ENCODE measurements around the gene RXRA.

DNA sequence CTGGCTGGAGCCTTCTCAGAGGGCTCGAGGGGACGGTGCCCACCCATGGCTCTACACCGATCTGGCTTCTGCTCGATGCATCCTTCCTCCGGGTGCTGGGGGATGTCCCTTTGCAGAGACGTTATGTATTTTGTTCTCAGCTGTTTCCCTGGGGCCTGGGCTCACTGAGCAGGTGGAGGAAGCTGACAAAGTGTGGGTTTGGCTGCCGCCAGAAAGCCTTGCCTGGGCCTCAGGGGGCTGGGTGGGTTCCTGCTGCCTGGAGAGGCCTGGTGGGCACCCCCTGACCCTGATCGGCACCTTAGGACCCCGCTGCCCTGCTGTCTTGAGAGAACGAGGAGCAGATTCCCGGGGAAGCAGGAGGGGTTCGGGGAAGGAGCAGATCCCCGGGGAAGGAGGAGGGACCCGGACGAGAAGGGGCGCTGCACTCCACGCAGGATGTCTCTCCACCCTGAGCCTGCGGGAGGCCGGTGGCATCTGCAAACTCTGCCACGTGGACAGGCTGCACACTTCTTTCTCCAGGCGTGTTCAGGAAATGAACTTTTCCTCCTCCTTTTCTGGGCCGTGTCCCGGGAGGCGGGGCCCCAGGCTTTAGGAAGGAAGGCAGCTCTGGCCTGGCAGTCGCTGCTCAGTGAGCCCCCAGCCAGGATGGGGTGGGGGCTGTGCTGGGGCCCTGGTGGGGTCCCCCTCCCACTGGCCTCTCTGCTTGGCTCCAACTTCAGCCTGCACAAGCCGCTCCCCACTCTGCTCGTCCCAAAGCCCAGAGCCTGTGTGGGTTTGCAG lies 148.9 kb downstream of the RXRA start:
- TF ChIP-seq POLR2AphosphoS5 (IDR thresholded peaks at IDR 0.05) = peak; percentile 64 to 77 (median 66)
- TF ChIP-seq, protein P1, sequence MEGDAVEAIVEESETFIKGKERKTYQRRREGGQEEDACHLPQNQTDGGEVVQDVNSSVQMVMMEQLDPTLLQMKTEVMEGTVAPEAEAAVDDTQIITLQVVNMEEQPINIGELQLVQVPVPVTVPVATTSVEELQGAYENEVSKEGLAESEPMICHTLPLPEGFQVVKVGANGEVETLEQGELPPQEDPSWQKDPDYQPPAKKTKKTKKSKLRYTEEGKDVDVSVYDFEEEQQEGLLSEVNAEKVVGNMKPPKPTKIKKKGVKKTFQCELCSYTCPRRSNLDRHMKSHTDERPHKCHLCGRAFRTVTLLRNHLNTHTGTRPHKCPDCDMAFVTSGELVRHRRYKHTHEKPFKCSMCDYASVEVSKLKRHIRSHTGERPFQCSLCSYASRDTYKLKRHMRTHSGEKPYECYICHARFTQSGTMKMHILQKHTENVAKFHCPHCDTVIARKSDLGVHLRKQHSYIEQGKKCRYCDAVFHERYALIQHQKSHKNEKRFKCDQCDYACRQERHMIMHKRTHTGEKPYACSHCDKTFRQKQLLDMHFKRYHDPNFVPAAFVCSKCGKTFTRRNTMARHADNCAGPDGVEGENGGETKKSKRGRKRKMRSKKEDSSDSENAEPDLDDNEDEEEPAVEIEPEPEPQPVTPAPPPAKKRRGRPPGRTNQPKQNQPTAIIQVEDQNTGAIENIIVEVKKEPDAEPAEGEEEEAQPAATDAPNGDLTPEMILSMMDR (IDR thresholded peaks at IDR 0.05 in 8 of 11, conservative IDR thresholded peaks at IDR 0.05 in 3 of 11) = peak in 4 of 11 experiments; percentile 12 to 25 (median 16)
- TF ChIP-seq POLR2A (IDR thresholded peaks at IDR 0.05) = no peak

All from spleen (tissue), 7 donors.